ENCODE data around the gene PLPPR3. TPM values are rescaled to one million over a fixed set of nuclear protein-coding genes. Genes with fewer than 3 reads are reported as not detected.

PLPPR3 gene
- total and polyA plus RNA-seq, 10 of the 15 experiments (the other 5 are each of a cell fraction or from before 2014, with no cell fraction given), result 0.07 TPM; not detected in 9

GRCh38 chr19:831407-832369 lies 9.9 kb upstream of the PLPPR3 start:
- SMC1A ChIA-PET (ENCODE audit: uncharacterized antibody, unreplicated experiment), result no interaction called here
- CTCF ChIA-PET, result no interaction called here
- Histone ChIP-seq H4K20me1 (ENCODE audit: control insufficient read depth, insufficient read depth) (no peaks in the 10 kb centered on the region), H3K9ac (ENCODE audit: control insufficient read depth, insufficient read depth, low read length) (no peak overlapping the region), H2AFZ (ENCODE audit: control insufficient read depth, low read depth, low read length) (no peak overlapping the region), H3K4me1 (ENCODE audit: control insufficient read depth, insufficient read depth, low read length) (no peaks in the 10 kb centered on the region), H3K36me3 (ENCODE audit: control insufficient read depth in 2 of 2, insufficient read depth in 2 of 2, low read length in 1 of 2) (no peaks in the 10 kb centered on the region), H3K4me2 (ENCODE audit: control insufficient read depth, insufficient read depth) (no peak overlapping the region), H3K27me3 (replicated peaks in 1 of 2; ENCODE audit: control insufficient read depth in 2 of 2, insufficient read depth in 2 of 2, low read length in 1 of 2) (no peaks in the 10 kb centered on the region), H3K9me3 (replicated peaks; ENCODE audit: control insufficient read depth, insufficient read depth, low read length) (no peaks in the 10 kb centered on the region), H3K79me2 (ENCODE audit: control insufficient read depth, insufficient read depth, low read length) (no peaks in the 10 kb centered on the region), H3K4me3 (no peak overlapping the region), H3K27ac (ENCODE audit: control insufficient read depth, insufficient read depth) (no peak overlapping the region)
- intact Hi-C loops (cut with micrococcal nuclease; ENCODE audit: unreplicated experiment) (no loop called here), in situ Hi-C loops (cut with MboI) (no loop called here)
- RAD21 ChIA-PET (ENCODE audit: unreplicated experiment), result no interaction called here
- POLR2A ChIA-PET, result no interaction called here
- no TSS peak for BruUV-seq (replicated peaks)
- DNase-seq (ENCODE audit: low read depth, low spot score), result no peak
- TF ChIP-seq IRF5 (IDR thresholded peaks at IDR 0.05; ENCODE audit: borderline replicate concordance) (no peak), MTA2 (IDR thresholded peaks at IDR 0.05; ENCODE audit: low read depth) (no peak), USF1 (IDR thresholded peaks at IDR 0.05; ENCODE audit: borderline replicate concordance, extremely low read length, insufficient read depth, low read depth, low read length) (no peak), BCL11A (IDR thresholded peaks at IDR 0.05; ENCODE audit: low read depth, low read length) (no peak), RB1 (IDR thresholded peaks at IDR 0.05; ENCODE audit: borderline replicate concordance) (no peak), FOXK2 (IDR thresholded peaks at IDR 0.05) (no peak), ATF2 (IDR thresholded peaks at IDR 0.05; ENCODE audit: low read length) (no peak), NFYA (IDR thresholded peaks at IDR 0.05; ENCODE audit: borderline replicate concordance, low read depth, low read length) (no peak)
- no peak for FAIRE-seq
- ATAC-seq, result no peak
- 51% methylated on average over 21 of the region's 38 CpGs for WGBS (ENCODE audit: insufficient coverage, insufficient replicate concordance, low lambda C conversion rate, missing lambda C conversion rate)

Data from GM12878 (cell line).